Sigmoid colon (tissue), 7 donors: ENCODE results near the gene NTM. TPM values are rescaled to one million over a fixed set of nuclear protein-coding genes. Genes with fewer than 3 reads are reported as not detected.

ENCODE experiments used
- DNase-seq: peaks from one replicate; pipeline ENCODE4 v3.0.0-alpha.2; 2019
- H3K27ac ChIP-seq, 4 donors: fragments of 200-600 bp; sonication (generic); one replicate each; pipeline ENCODE4 v1.5.1; 2016 to 2019; ENCODE audit warnings: mild to moderate bottlenecking in 1 of 4
- H3K27me3 ChIP-seq, 3 donors: fragments of 200-600 bp; sonication (generic); one replicate each; pipeline ENCODE4 v1.5.1; 2019; ENCODE audit warnings: mild to moderate bottlenecking in 1 of 3
- H3K36me3 ChIP-seq, 4 donors: fragments of 200-600 bp; sonication (generic); one replicate each; pipeline ENCODE4 v1.5.1; 2016 to 2019
- H3K4me1 ChIP-seq, 4 donors: fragments of 200-600 bp; sonication (generic); one replicate each; pipeline ENCODE4 v1.5.1; 2017 to 2019
- H3K4me3 ChIP-seq, 4 donors: fragments of 200-600 bp; sonication (generic); one replicate each; pipeline ENCODE4 v1.5.1; 2017 to 2019; ENCODE audit warnings: mild to moderate bottlenecking in 2 of 4, moderate library complexity in 1 of 4
- H3K9me3 ChIP-seq, 4 donors: fragments of 200-600 bp in 3 of 4; sonication (generic) in 3 of 4; one replicate each; pipeline versions ENCODE4 v1.5.1 to v1.6.1; 2013 to 2019
- EP300 ChIP-seq, 4 donors: sonication (generic); formaldehyde crosslinking; IDR thresholded peaks; one replicate each; pipeline ENCODE4 v1.6.1; 2017; ENCODE audit warnings: antibody characterized with exemption in 4 of 4
- POLR2A ChIP-seq, 2 donors: fragments of 450-650 bp; IDR thresholded peaks; one replicate each; pipeline ENCODE4 v1.6.1; 2016; ENCODE audit warnings: antibody characterized with exemption in 2 of 2, mild to moderate bottlenecking in 2 of 2, moderate library complexity in 2 of 2
- POLR2AphosphoS5 ChIP-seq, 4 donors: sonication (generic); formaldehyde crosslinking; IDR thresholded peaks; one replicate each; pipeline ENCODE4 v1.6.1; 2017; ENCODE audit warnings: antibody characterized with exemption in 4 of 4
- WGBS, 2 donors: extraction: QIAGEN DNeasy Blood & Tissue Kit; methylation state at CpG; one replicate each; pipeline ENCODE4 v1.1.7; 2013; 5-methylcytosine and 5-hydroxymethylcytosine counted together
- intact Hi-C: fragments of 100-400 bp; cut with DNase I; formaldehyde crosslinking; loops from one replicate; pipeline ENCODE4 v1.15.1; 2023
- polyA plus RNA-seq, 3 donors: library from polyadenylated mRNA; stranded (reverse); fragments of 200-250 nt; gene quantifications; one replicate each; pipeline ENCODE4 v1.2.3, GENCODE V29; 2013
- total RNA-seq, 4 donors: library from RNA; depleted of rRNA; stranded (reverse); fragments of >200 nt; gene quantifications; one replicate each; pipeline ENCODE4 v1.1.0, GENCODE V29; 2016
- TF ChIP-seq, protein P1 (sequence below), 4 experiments: fragments of 450-650 bp in 3 of 4; fragments of 200-600 bp in 1 of 4; IDR thresholded peaks; one replicate each; pipeline ENCODE4 v1.5.1; 2016 to 2019; ENCODE audit warnings: antibody characterized with exemption in 4 of 4, mild to moderate bottlenecking in 3 of 4, moderate library complexity in 2 of 4
- donor health status: healthy with polysubstance abuse.
- donor health status: Bipolar disorder and iron deficiency.
- donor health status: healthy.

Gene NTM
- total and polyA plus RNA-seq, 7 donors = 0.96 to 18.3 (median 6.4) TPM; not detected in 1

DNA sequence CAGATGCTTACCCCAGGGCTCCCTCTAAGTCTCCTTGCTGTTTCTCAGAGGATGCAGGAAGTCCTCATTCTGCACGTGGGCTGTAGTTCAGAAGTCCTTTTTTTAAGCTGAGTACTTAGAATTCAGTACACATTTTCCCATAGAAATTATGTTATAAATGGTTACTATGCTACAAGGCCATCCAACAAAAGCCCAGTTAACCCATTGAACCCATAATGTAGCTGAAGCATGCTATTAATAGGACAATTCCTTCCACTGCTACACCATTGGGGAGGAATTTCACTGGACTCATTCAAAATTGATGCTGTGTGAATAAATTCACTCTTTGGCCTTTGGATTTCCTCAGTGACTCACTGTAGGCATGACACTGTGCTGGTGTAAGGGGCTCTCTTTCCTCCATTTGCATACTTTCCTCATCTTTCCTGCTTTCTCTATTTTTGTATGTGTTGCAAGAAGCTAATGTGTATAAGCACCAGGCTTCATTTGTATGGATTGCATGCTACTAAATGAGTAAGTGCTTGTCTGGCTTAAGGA, 148.0 kb downstream of the NTM start:
- intact Hi-C loops = loop anchor here (10.0 kb wide), 1 partner anchor 156 kb away; no protein-coding TSS in a partner anchor
- 26 to 32% methylated on average over 1 of the region's 1 CpG for WGBS, 2 donors

DNA sequence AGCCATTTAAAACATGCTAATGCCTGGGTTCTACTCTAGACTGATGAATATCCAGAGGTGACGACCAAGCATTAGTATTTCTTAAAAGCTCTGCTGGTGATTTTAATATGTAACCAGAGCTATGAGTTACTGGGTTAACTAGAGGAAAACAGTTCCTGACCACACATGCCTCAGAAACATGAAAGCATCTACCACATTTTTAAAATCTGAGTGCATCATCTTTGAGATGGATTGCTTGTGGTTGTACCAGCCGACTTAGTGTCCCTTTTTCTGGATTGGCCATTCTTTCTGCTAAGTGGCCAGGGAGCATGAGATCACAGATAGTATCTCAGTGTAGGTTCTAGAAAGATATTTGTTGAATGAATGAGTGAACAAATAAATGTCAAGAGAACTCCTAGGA, 152.4 kb downstream of the NTM start:
- H3K36me3 ChIP-seq = no peaks in the 10 kb centered on the region
- no peak overlapping the region for H3K27ac ChIP-seq
- no peak overlapping the region for H3K4me3 ChIP-seq
- TF ChIP-seq EP300 (IDR thresholded peaks at IDR 0.05) = no peak
- no peak for TF ChIP-seq POLR2AphosphoS5 (IDR thresholded peaks at IDR 0.05)
- TF ChIP-seq, protein P1, sequence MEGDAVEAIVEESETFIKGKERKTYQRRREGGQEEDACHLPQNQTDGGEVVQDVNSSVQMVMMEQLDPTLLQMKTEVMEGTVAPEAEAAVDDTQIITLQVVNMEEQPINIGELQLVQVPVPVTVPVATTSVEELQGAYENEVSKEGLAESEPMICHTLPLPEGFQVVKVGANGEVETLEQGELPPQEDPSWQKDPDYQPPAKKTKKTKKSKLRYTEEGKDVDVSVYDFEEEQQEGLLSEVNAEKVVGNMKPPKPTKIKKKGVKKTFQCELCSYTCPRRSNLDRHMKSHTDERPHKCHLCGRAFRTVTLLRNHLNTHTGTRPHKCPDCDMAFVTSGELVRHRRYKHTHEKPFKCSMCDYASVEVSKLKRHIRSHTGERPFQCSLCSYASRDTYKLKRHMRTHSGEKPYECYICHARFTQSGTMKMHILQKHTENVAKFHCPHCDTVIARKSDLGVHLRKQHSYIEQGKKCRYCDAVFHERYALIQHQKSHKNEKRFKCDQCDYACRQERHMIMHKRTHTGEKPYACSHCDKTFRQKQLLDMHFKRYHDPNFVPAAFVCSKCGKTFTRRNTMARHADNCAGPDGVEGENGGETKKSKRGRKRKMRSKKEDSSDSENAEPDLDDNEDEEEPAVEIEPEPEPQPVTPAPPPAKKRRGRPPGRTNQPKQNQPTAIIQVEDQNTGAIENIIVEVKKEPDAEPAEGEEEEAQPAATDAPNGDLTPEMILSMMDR (IDR thresholded peaks at IDR 0.05) = no peak
- TF ChIP-seq POLR2A (IDR thresholded peaks at IDR 0.05) = no peak
- H3K9me3 ChIP-seq = no peaks in the 10 kb centered on the region
- intact Hi-C loops = no loop called here
- 63 to 75% methylated on average over 2 of the region's 2 CpGs for WGBS, 2 donors
- H3K4me1 ChIP-seq = no peaks in the 10 kb centered on the region
- no peak for DNase-seq
- H3K27me3 ChIP-seq = no peaks in the 10 kb centered on the region

More for the DNA sequence above, 148.0 kb downstream of the NTM start:
- Histone ChIP-seq H3K27ac (no peak overlapping the region), H3K4me1 (no peaks in the 10 kb centered on the region), H3K27me3 (no peaks in the 10 kb centered on the region), H3K9me3 (no peaks in the 10 kb centered on the region), H3K36me3 (no peaks in the 10 kb centered on the region), H3K4me3 (no peak overlapping the region)
- TF ChIP-seq EP300 (IDR thresholded peaks at IDR 0.05) = no peak
- TF ChIP-seq POLR2A (IDR thresholded peaks at IDR 0.05) = no peak
- no peak for TF ChIP-seq POLR2AphosphoS5 (IDR thresholded peaks at IDR 0.05)
- TF ChIP-seq, protein P1 (IDR thresholded peaks at IDR 0.05) = no peak
- no peak for DNase-seq

DNA sequence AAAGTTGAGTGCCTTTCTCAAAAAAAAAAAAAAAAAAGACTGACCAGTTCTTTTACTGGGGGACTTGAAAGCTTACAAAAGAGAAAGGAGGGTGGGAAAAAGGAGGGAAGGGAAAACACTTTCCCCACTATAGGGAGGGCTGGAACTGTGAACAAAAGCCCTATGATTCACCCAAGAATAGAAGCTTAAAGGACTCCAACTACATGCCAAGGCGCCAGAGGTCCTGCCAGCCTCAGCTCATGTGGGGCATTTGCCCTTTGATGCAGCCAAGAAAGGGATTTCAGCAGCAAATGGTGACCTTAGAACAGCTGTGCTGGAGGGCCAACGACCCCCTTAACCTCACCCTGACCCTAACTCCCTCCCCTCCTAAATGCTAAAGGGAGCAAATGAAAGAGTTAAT, 160.0 kb downstream of the NTM start:
- H3K4me3 ChIP-seq = no peak overlapping the region
- 27 to 30% methylated on average over 2 of the region's 2 CpGs for WGBS, 2 donors
- TF ChIP-seq, protein P1 (IDR thresholded peaks at IDR 0.05) = no peak
- TF ChIP-seq EP300 (IDR thresholded peaks at IDR 0.05) (no peak), POLR2AphosphoS5 (IDR thresholded peaks at IDR 0.05) (no peak), POLR2A (IDR thresholded peaks at IDR 0.05) (no peak)
- no peaks in the 10 kb centered on the region for H3K36me3 ChIP-seq
- no peaks in the 10 kb centered on the region for H3K9me3 ChIP-seq
- no peaks in the 10 kb centered on the region for H3K27me3 ChIP-seq
- no peaks in the 10 kb centered on the region for H3K4me1 ChIP-seq
- no peak overlapping the region for H3K27ac ChIP-seq
- intact Hi-C loops = no loop called here
- DNase-seq = no peak

DNA sequence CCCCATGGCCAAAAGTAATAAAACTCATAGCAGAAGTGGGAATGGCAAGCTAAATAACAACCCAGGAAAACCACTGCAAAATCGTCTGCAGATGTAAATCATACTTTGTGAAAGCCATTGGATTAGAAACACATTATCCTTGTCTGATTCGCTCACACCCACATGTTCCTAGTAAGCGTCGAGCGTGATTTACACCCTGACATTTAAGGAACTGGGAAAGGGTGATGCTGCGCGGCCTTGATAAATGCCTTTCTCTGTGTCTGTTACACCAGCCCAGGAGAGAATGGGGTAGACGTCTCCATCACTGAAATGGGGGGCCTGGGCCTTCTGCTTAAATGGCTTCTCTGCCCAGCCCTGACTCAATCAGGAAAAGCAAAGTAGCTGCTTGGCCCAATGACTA, 162.7 kb downstream of the NTM start:
- DNase-seq = no peak
- Histone ChIP-seq H3K9me3 (no peaks in the 10 kb centered on the region), H3K27ac (no peak overlapping the region), H3K4me3 (no peak overlapping the region), H3K4me1 (peaks cover 0 to 8% (median 3%) of the 10 kb centered on the region in 4 donors), H3K36me3 (no peaks in the 10 kb centered on the region), H3K27me3 (no peaks in the 10 kb centered on the region)
- intact Hi-C loops = no loop called here
- WGBS, 2 donors = 59 to 72% methylated on average over 8 of the region's 8 CpGs
- TF ChIP-seq POLR2AphosphoS5 (IDR thresholded peaks at IDR 0.05) = no peak
- TF ChIP-seq, protein P1 (IDR thresholded peaks at IDR 0.05) = no peak
- no peak for TF ChIP-seq EP300 (IDR thresholded peaks at IDR 0.05)
- no peak for TF ChIP-seq POLR2A (IDR thresholded peaks at IDR 0.05)

DNA sequence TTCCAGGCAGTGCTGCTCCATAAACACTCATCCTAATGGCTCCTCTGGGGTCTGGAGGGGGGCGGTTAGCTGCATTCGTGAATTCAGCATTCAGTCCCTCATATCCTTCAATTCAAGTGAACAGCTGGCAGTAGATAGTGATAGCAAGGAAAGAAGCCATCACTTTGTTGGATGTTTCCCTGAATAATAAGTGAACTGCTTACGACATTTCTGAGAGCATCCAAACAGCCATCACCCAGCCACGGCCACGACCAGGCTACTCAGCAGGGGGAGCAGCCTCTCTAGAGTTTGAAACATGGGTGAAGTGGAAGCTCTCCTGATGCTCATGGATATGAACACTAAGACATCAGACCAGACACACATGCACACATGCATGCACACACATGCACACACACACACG, 163.6 kb downstream of the NTM start:
- no peak overlapping the region for H3K27ac ChIP-seq
- intact Hi-C loops = no loop called here
- WGBS, 2 donors = 66 to 73% methylated on average over 6 of the region's 6 CpGs
- no peak for DNase-seq
- TF ChIP-seq EP300 (IDR thresholded peaks at IDR 0.05) (no peak), POLR2A (IDR thresholded peaks at IDR 0.05) (no peak), POLR2AphosphoS5 (IDR thresholded peaks at IDR 0.05) (no peak)
- TF ChIP-seq, protein P1 (IDR thresholded peaks at IDR 0.05) = no peak
- no peaks in the 10 kb centered on the region for H3K36me3 ChIP-seq
- peaks cover 0 to 14% (median 4%) of the 10 kb centered on the region in 4 donors for H3K4me1 ChIP-seq
- no peaks in the 10 kb centered on the region for H3K27me3 ChIP-seq
- H3K4me3 ChIP-seq = no peak overlapping the region
- no peaks in the 10 kb centered on the region for H3K9me3 ChIP-seq
